Esophagus muscularis mucosa (tissue), 4 donors: Measurements from ENCODE around the gene ABTB1. TPM values are rescaled to one million over a fixed set of nuclear protein-coding genes. Genes with fewer than 3 reads are reported as not detected.

Experiments used
- DNase-seq: peaks from one replicate; pipeline ENCODE4 v3.0.0-alpha.2; 2017; ENCODE audit errors: extremely low spot score
- H3K27ac ChIP-seq, 4 donors: fragments of 200-600 bp; sonication (generic); replicated peaks in 1 of 4; 1 replicate in 3 of 4; 2 replicates in 1 of 4; pipeline ENCODE4 v1.5.1; 2016 to 2019; ENCODE audit warnings: mild to moderate bottlenecking in 1 of 4
- H3K27me3 ChIP-seq, 4 donors: fragments of 200-600 bp; sonication (generic); one replicate each; pipeline versions ENCODE4 v1.5.1 to v1.6.0; 2016 to 2019
- H3K36me3 ChIP-seq, 4 donors: fragments of 200-600 bp; sonication (generic); one replicate each; pipeline ENCODE4 v1.5.1; 2016 to 2019
- H3K4me1 ChIP-seq, 4 donors: fragments of 200-600 bp; sonication (generic); one replicate each; pipeline ENCODE4 v1.5.1; 2016 to 2019
- H3K4me3 ChIP-seq, 4 donors: fragments of 200-600 bp; sonication (generic); 1 replicate in 2 of 4; 2 replicates in 2 of 4; pipeline ENCODE4 v1.5.1; 2016 to 2019; ENCODE audit warnings: mild to moderate bottlenecking in 4 of 4, moderate library complexity in 1 of 4
- H3K9me3 ChIP-seq, 4 donors: fragments of 200-600 bp; sonication (generic); 1 replicate in 3 of 4; 2 replicates in 1 of 4; pipeline ENCODE4 v1.5.1; 2016 to 2019
- CTCF ChIP-seq, 3 experiments: fragments of 200-600 bp in 2 of 3; fragments of 450-650 bp in 1 of 3; sonication (generic) in 2 of 3; IDR thresholded peaks; one replicate each; pipeline ENCODE4 v1.5.1; 2017 to 2019; ENCODE audit warnings: antibody characterized with exemption in 3 of 3, mild to moderate bottlenecking in 2 of 3, moderate library complexity in 1 of 3
- EP300 ChIP-seq: sonication (generic); formaldehyde crosslinking; IDR thresholded peaks from one replicate; pipeline ENCODE4 v1.6.1; 2017; ENCODE audit warnings: antibody characterized with exemption
- POLR2A ChIP-seq: fragments of 450-650 bp; IDR thresholded peaks from one replicate; pipeline ENCODE4 v1.6.1; 2017; ENCODE audit warnings: antibody characterized with exemption, moderate library complexity, mild to moderate bottlenecking, low read depth
- POLR2AphosphoS5 ChIP-seq, 2 donors: sonication (generic); formaldehyde crosslinking; IDR thresholded peaks; one replicate each; pipeline ENCODE4 v1.6.1; 2017; ENCODE audit warnings: antibody characterized with exemption in 2 of 2
- WGBS: methylation state at CpG from one replicate; pipeline ENCODE4 v1.1.5; 2018; 5-methylcytosine and 5-hydroxymethylcytosine counted together
- intact Hi-C: fragments of 100-400 bp; cut with DNase I; formaldehyde crosslinking; loops from one replicate; pipeline ENCODE4 v1.15.1; 2023
- total RNA-seq, 4 donors: library from RNA; depleted of rRNA; stranded (reverse); fragments of >200 nt; gene quantifications; one replicate each; pipeline versions ENCODE4 v1.1.0 to v1.2.1, GENCODE V29; 2016

Gene ABTB1
- total RNA-seq, 4 donors from 2014 or later, result 21.7 to 44.4 (median 40.6) TPM

GRCh38 chr3:127685708-127686511 lies 13.2 kb downstream of the ABTB1 start:
- 79% methylated on average over 4 of the region's 4 CpGs for WGBS
- Histone ChIP-seq H3K4me1 (peaks cover 17 to 48% (median 34%) of the 10 kb centered on the region in 4 donors), H3K9me3 (no peaks in the 10 kb centered on the region), H3K36me3 (peaks cover 0 to 14% (median 1%) of the 10 kb centered on the region in 4 donors), H3K27me3 (no peaks in the 10 kb centered on the region), H3K27ac (no peak overlapping the region), H3K4me3 (no peak overlapping the region)
- intact Hi-C loops, result no loop called here
- TF ChIP-seq POLR2AphosphoS5 (IDR thresholded peaks at IDR 0.05), result no peak
- TF ChIP-seq POLR2A, result no peak
- no peak for TF ChIP-seq CTCF (IDR thresholded peaks at IDR 0.05)
- no peak for TF ChIP-seq EP300
- DNase-seq, result no peak

GRCh38 chr3:127686512-127686894 lies 13.8 kb downstream of the ABTB1 start:
- TF ChIP-seq POLR2AphosphoS5 (IDR thresholded peaks at IDR 0.05), result no peak
- no peak for TF ChIP-seq EP300
- TF ChIP-seq CTCF (IDR thresholded peaks at IDR 0.05), result no peak
- TF ChIP-seq POLR2A, result no peak
- Histone ChIP-seq H3K27ac (no peak overlapping the region), H3K4me3 (no peak overlapping the region), H3K36me3 (peaks cover 0 to 20% (median 2%) of the 10 kb centered on the region in 4 donors), H3K9me3 (no peaks in the 10 kb centered on the region), H3K27me3 (no peaks in the 10 kb centered on the region), H3K4me1 (peaks cover 19 to 48% (median 39%) of the 10 kb centered on the region in 4 donors)
- intact Hi-C loops, result no loop called here
- no peak for DNase-seq

GRCh38 chr3:127687228-127687737 lies 14.5 kb downstream of the ABTB1 start:
- Histone ChIP-seq H3K4me3 (no peak overlapping the region), H3K4me1 (peaks cover 21 to 50% (median 40%) of the 10 kb centered on the region in 4 donors), H3K27ac (no peak overlapping the region), H3K9me3 (no peaks in the 10 kb centered on the region), H3K27me3 (no peaks in the 10 kb centered on the region), H3K36me3 (peaks cover 0 to 26% (median 8%) of the 10 kb centered on the region in 4 donors)
- DNase-seq, result no peak
- TF ChIP-seq POLR2A (no peak), EP300 (no peak), CTCF (IDR thresholded peaks at IDR 0.05) (no peak), POLR2AphosphoS5 (IDR thresholded peaks at IDR 0.05) (no peak)
- intact Hi-C loops, result no loop called here
- 98% methylated on average over 2 of the region's 2 CpGs for WGBS

GRCh38 chr3:127688022-127688415 lies 15.3 kb downstream of the ABTB1 start:
- H3K27ac ChIP-seq, result peak overlapping the region; percentile 74 to 84 (median 79)
- intact Hi-C loops, result no loop called here

More at GRCh38 chr3:127688022-127688415, 15.3 kb downstream of the ABTB1 start:
- WGBS, result 49% methylated on average over 2 of the region's 2 CpGs
- DNase-seq, result no peak
- Histone ChIP-seq H3K9me3 (no peaks in the 10 kb centered on the region), H3K36me3 (peaks cover 0 to 32% (median 16%) of the 10 kb centered on the region in 4 donors), H3K27me3 (no peaks in the 10 kb centered on the region), H3K4me1 (peaks cover 21 to 50% (median 40%) of the 10 kb centered on the region in 4 donors), H3K4me3 (no peak overlapping the region)
- TF ChIP-seq CTCF (IDR thresholded peaks at IDR 0.05) (no peak), EP300 (no peak), POLR2A (no peak), POLR2AphosphoS5 (IDR thresholded peaks at IDR 0.05) (no peak)
